Measurements from ENCODE around the gene COL20A1.
A peak's percentile ranks its signal among the peaks of the same experiment; 100 is the strongest.

The COL20A1 gene

GRCh38 chr20:63261060-63261794 is 31.8 kb upstream of the COL20A1 start:
- peak; percentile 39 for DNase-seq

GRCh38 chr20:63261795-63262528 is 31.0 kb upstream of the COL20A1 start:
- no peak for DNase-seq

- no peak for DNase-seq
Measured at GRCh38 chr20:63262836-63263235, 30.1 kb upstream of the COL20A1 start.

- DNase-seq: no peak
Measured at GRCh38 chr20:63264000-63264399, 29.0 kb upstream of the COL20A1 start.

- DNase-seq: no peak
Measured at GRCh38 chr20:63264519-63264918, 28.5 kb upstream of the COL20A1 start.

GRCh38 chr20:63265891-63266515 is 27.0 kb upstream of the COL20A1 start:
- DNase-seq: no peak

- no peak for DNase-seq
Measured at GRCh38 chr20:63267691-63268090, 25.3 kb upstream of the COL20A1 start.

- peak; percentile 26 for DNase-seq
Measured at GRCh38 chr20:63268256-63268655, 24.7 kb upstream of the COL20A1 start.

- DNase-seq: no peak
Measured at GRCh38 chr20:63268671-63269439, 24.1 kb upstream of the COL20A1 start.

GRCh38 chr20:63269724-63270123 is 23.3 kb upstream of the COL20A1 start:
- DNase-seq: no peak

- no peak for DNase-seq
Measured at GRCh38 chr20:63270606-63271325, 22.2 kb upstream of the COL20A1 start.

GRCh38 chr20:63272105-63273058 is 20.6 kb upstream of the COL20A1 start, which contains the start of gene ARFGAP1:
Gene ARFGAP1 (plus strand): TSS chr20:63272813. CDS start chr20:63275581, 2,768 bp downstream.
- DNase-seq: peak; percentile 91

GRCh38 chr20:63273059-63273579 is 19.9 kb upstream of the COL20A1 start:
- no peak for DNase-seq

GRCh38 chr20:63273635-63274380 is 19.2 kb upstream of the COL20A1 start:
- no peak for DNase-seq

GRCh38 chr20:63274381-63275228 is 18.4 kb upstream of the COL20A1 start:
- DNase-seq: no peak

- DNase-seq: no peak
Measured at GRCh38 chr20:63275825-63276224, 17.2 kb upstream of the COL20A1 start.

GRCh38 chr20:63276956-63277355 is 16.0 kb upstream of the COL20A1 start:
- DNase-seq: no peak

GRCh38 chr20:63277466-63278272 is 15.3 kb upstream of the COL20A1 start:
- DNase-seq: no peak

Data from NCI-H2171 (cell line).